Prostate gland (tissue), 2 donors: ENCODE results near the gene ZNF570. TPM values are rescaled to one million over a fixed set of nuclear protein-coding genes. Genes with fewer than 3 reads are reported as not detected.

Experiments used
- DNase-seq: peaks from one replicate; pipeline ENCODE4 v3.0.0-alpha.2; 2019; ENCODE audit warnings: low spot score
- H3K27ac ChIP-seq, 2 donors: fragments of 200-600 bp; sonication (generic); 2 replicates each; pipeline ENCODE4 v1.5.1; 2017 to 2019
- H3K27me3 ChIP-seq: fragments of 200-600 bp; sonication (generic); replicated peaks from 2 replicates; pipeline ENCODE4 v1.5.1; 2019; ENCODE audit not compliant: insufficient read depth
- H3K36me3 ChIP-seq, 2 donors: fragments of 200-600 bp; sonication (generic); 1 replicate in 1 of 2; 2 replicates in 1 of 2; pipeline versions ENCODE4 v1.5.1 to v1.8.1; 2017 to 2019
- H3K4me1 ChIP-seq: fragments of 200-600 bp; sonication (generic); replicated peaks from 2 replicates; pipeline ENCODE4 v1.5.1; 2019
- H3K4me3 ChIP-seq, 2 donors: fragments of 200-600 bp; sonication (generic); 2 replicates each; pipeline ENCODE4 v1.5.1; 2017 to 2019
- H3K9me3 ChIP-seq: fragments of 200-600 bp; sonication (generic); 2 replicates; pipeline ENCODE4 v1.5.1; 2017
- CTCF ChIP-seq, 4 experiments: fragments of 200-600 bp in 2 of 4; fragments of 450-650 bp in 2 of 4; sonication (generic) in 2 of 4; IDR thresholded peaks; 1 replicate in 3 of 4; 2 replicates in 1 of 4; pipeline ENCODE4 v1.5.1; 2016 to 2019; ENCODE audit warnings: antibody characterized with exemption in 4 of 4, mild to moderate bottlenecking in 2 of 4, moderate library complexity in 2 of 4
- POLR2A ChIP-seq: fragments of 450-650 bp; IDR thresholded peaks from one replicate; pipeline ENCODE4 v1.6.1; 2016; ENCODE audit warnings: antibody characterized with exemption, mild to moderate bottlenecking
- POLR2AphosphoS5 ChIP-seq: sonication (generic); formaldehyde crosslinking; IDR thresholded peaks from one replicate; pipeline ENCODE4 v1.6.1; 2017; ENCODE audit warnings: antibody characterized with exemption
- WGBS: methylation state at CpG from one replicate; pipeline ENCODE4 v1.1.5; 2018; 5-methylcytosine and 5-hydroxymethylcytosine counted together
- intact Hi-C: fragments of 100-400 bp; cut with DNase I; formaldehyde crosslinking; loops from one replicate; pipeline ENCODE4 v1.14.2; 2022
- total RNA-seq, 2 donors: library from RNA; depleted of rRNA; stranded (reverse); fragments of >200 nt; gene quantifications; one replicate each; pipeline ENCODE4 v1.1.0, GENCODE V29; 2016

The ZNF570 gene
- total RNA-seq, 2 donors from 2014 or later: 6.6 to 13.5 TPM

DNA sequence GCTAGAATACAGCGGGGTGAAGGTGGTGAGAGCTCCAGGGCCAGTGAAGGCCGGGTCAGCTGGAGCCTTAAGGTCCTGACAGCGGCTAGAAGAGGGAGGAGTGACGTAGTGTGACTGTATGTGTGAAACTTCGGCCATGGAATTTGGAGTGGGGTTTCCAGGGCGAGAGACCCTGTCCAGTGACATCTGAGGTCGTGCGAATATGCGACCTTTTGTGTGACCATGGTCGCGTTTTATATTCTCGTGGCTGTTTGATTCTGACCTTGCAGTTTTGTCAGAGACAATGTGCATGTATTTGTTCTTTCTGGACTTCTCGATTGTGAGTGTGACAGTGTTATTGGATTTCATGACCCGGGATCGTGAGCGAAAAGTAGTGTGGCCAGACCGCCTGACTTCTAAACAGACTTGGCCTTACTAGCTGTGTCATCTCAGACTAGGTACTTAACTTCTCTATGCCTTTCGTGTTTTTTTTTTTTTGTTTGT is 1.5 kb upstream of the ZNF570 start:
- intact Hi-C loops: loop anchor here (2.0 to 5.0 kb wide), 5 partner anchors 39 to 620 kb away; partner anchors contain the start of genes ZNF527, ZNF540, ZNF568 and ZNF571
- peak overlapping the region; percentile 77 to 84 for H3K27ac ChIP-seq
- WGBS: 41% methylated on average over 18 of the region's 18 CpGs
- no peaks in the 10 kb centered on the region for H3K36me3 ChIP-seq
- H3K4me3 ChIP-seq: peak overlapping the region; percentile 70 to 86
- H3K4me1 ChIP-seq: no peaks in the 10 kb centered on the region
- H3K27me3 ChIP-seq: no peaks in the 10 kb centered on the region
- DNase-seq: no peak
- no peaks in the 10 kb centered on the region for H3K9me3 ChIP-seq
- no peak for TF ChIP-seq POLR2A
- TF ChIP-seq POLR2AphosphoS5: no peak
- no peak for TF ChIP-seq CTCF (IDR thresholded peaks at IDR 0.05)

DNA sequence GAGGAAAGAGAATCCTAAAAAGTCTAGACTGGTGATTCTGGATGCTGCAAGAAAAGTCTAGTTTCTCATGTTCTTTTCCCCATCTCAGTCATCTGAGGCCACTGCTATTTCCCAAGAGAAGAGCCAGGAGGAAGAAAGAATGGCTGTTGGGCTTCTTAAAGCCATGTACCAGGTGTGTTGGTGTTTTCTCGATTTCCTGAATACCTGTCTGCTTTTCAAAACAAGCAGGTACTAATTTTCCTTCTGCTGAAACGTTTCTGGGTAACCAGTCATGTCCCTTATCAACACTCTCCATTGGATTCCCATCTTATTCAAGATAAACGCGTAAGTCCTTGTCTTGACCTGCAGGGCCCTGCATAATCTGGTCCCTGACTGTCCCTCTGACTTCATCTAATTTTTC is 1.1 kb downstream of the ZNF570 start:
- 65% methylated on average over 4 of the region's 4 CpGs for WGBS
- Histone ChIP-seq H3K27ac (peak overlapping the region in 1 of 2 donors; percentile 95), H3K36me3 (no peaks in the 10 kb centered on the region), H3K4me1 (no peaks in the 10 kb centered on the region), H3K27me3 (no peaks in the 10 kb centered on the region), H3K4me3 (no peak overlapping the region), H3K9me3 (no peaks in the 10 kb centered on the region)
- intact Hi-C loops: no loop called here
- no peak for DNase-seq
- no peak for TF ChIP-seq POLR2AphosphoS5
- TF ChIP-seq POLR2A: no peak
- TF ChIP-seq CTCF (IDR thresholded peaks at IDR 0.05): no peak

DNA sequence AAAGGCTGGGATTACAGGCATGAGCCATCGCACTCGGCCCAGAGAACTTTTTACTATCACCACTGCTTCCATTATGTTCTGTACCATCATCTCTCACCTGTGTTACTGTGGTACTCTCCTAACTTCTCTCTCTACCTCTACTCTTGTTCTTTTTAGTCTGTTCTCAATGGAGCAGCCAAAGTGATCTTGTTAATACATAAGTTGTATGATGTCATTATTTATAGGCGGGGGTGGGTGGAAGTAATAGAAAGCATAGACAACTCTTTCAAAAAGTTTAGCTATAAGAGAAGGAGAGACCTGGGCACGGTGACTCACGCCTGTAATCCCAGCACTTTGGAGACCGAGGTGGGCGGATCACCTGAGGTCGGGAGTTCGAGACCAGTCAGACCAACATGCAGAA is 3.0 kb downstream of the ZNF570 start:
- H3K9me3 ChIP-seq: no peaks in the 10 kb centered on the region
- intact Hi-C loops: no loop called here
- DNase-seq: no peak
- TF ChIP-seq CTCF (IDR thresholded peaks at IDR 0.05): no peak
- no peak for TF ChIP-seq POLR2A
- no peak for TF ChIP-seq POLR2AphosphoS5
- no peaks in the 10 kb centered on the region for H3K27me3 ChIP-seq
- H3K4me3 ChIP-seq: no peak overlapping the region
- no peak overlapping the region for H3K27ac ChIP-seq
- peaks cover 8 to 10% of the 10 kb centered on the region in 2 donors for H3K36me3 ChIP-seq
- 98% methylated on average over 9 of the region's 9 CpGs for WGBS
- H3K4me1 ChIP-seq: no peaks in the 10 kb centered on the region

- no peak overlapping the region for H3K27ac ChIP-seq
- WGBS: 92% methylated on average over 8 of the region's 8 CpGs
- H3K36me3 ChIP-seq: peaks cover 3 to 23% of the 10 kb centered on the region in 2 donors
- H3K27me3 ChIP-seq: no peaks in the 10 kb centered on the region
- H3K4me3 ChIP-seq: no peak overlapping the region
- TF ChIP-seq POLR2A (no peak), CTCF (IDR thresholded peaks at IDR 0.05) (no peak), POLR2AphosphoS5 (no peak)
- no peak for DNase-seq
- intact Hi-C loops: no loop called here
- H3K9me3 ChIP-seq: peaks cover 7% of the 10 kb centered on the region
- H3K4me1 ChIP-seq: no peaks in the 10 kb centered on the region
Measured at GRCh38 chr19:37484406-37485168, 15.4 kb downstream of the ZNF570 start.

GRCh38 chr19:37492213-37492612 is 23.1 kb downstream of the ZNF570 start:
- no peaks in the 10 kb centered on the region for H3K9me3 ChIP-seq
- WGBS: 86% methylated on average over 3 of the region's 3 CpGs

More at GRCh38 chr19:37492213-37492612, 23.1 kb downstream of the ZNF570 start:
- no peak for DNase-seq
- no peaks in the 10 kb centered on the region for H3K27me3 ChIP-seq
- no peaks in the 10 kb centered on the region for H3K36me3 ChIP-seq
- no peak for TF ChIP-seq CTCF (IDR thresholded peaks at IDR 0.05)
- no peak for TF ChIP-seq POLR2AphosphoS5
- TF ChIP-seq POLR2A: no peak
- intact Hi-C loops: no loop called here
- H3K4me3 ChIP-seq: no peak overlapping the region
- no peak overlapping the region for H3K27ac ChIP-seq
- no peaks in the 10 kb centered on the region for H3K4me1 ChIP-seq
